ENCODE results near the gene CPN2. TPM values are rescaled to one million over a fixed set of nuclear protein-coding genes. Genes with fewer than 3 reads are reported as not detected.

Gene CPN2
- total and polyA plus RNA-seq, 2 of the 13 experiments (the other 11 are each of a cell fraction or from before 2014, with no cell fraction given): 26.7 to 27.7 TPM

DNA sequence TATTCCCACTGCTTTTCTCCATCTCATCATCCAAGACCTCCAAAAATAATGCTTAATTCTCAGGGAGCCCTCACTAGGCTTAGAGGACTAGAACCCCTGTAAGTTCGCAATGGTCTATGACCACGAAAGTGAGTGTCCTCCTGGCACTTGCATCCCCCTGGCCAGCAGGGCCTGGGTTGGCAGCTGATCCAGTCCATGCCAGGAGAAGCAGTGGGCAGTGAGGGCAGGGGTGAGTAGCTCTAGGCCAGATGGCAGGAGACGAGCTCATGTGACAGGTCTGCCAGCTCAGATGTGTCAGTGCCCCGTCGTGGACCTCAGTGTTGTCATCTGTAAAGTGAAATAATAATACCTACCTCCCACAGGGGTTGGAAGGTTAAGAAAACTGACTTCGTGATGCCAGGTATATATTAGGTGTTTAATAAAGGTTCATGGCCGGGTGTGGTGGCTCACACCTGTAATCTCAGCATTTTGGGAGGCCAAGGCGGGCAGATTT, 36.8 kb upstream of the CPN2 start (continued):
- no peak for TF ChIP-seq YEATS2 (CRISPR knock-in tag; IDR thresholded peaks at IDR 0.05; ENCODE audit: borderline replicate concordance)
- TF ChIP-seq THYN1 (CRISPR knock-in tag; IDR thresholded peaks at IDR 0.05; ENCODE audit: borderline replicate concordance, low read depth): no peak
- TF ChIP-seq SMAD1 (CRISPR knock-in tag; IDR thresholded peaks at IDR 0.05; ENCODE audit: borderline replicate concordance, low read depth): no peak
- no peak for TF ChIP-seq SNRNP70 (IDR thresholded peaks at IDR 0.05; ENCODE audit: low read depth, low read length)
- no peak for TF ChIP-seq ZNF124 (CRISPR knock-in tag; IDR thresholded peaks at IDR 0.05)

DNA sequence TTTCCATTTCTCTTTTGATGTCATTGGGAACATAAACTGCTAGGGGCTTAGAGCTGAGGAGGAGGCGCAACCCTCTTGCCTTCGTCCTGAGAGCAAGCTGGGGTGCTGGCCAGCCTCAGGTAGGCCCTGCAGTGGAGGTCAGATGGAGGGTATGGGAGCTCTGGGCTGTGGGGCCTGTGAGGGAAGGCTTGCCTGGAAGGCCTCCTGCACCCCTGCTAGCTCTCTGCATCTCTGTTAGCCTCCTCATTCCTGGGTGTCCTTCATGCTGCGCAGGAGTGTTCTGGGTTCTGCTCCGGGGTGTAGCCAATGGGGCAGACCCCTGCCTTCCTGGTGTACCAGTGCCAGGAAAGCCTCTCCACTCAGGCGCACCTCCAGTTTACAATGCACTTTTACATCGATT, 36.1 kb upstream of the CPN2 start:
- ChIA-PET CTCF (ENCODE audit: low intra/inter-chr PET ratio, low total read pairs) (no interaction called here), POLR2A (no interaction called here)
- Histone ChIP-seq H3K9ac (ENCODE audit: insufficient read depth, low read depth, low read length) (no peak overlapping the region), H3K27me3 (ENCODE audit: control insufficient read depth in 1 of 2, insufficient read depth in 2 of 2, low read length in 2 of 2) (peaks cover 9 to 47% of the 10 kb centered on the region in 2 experiments; a peak in 4 of 5 replicates), H3K4me2 (ENCODE audit: low read depth, low read length) (no peak overlapping the region), H3K27ac (ENCODE audit: extremely low read length, insufficient read depth, low read length) (no peak overlapping the region), H2AFZ (ENCODE audit: low read length) (no peak overlapping the region), H3K79me2 (ENCODE audit: insufficient read depth, low read length) (no peaks in the 10 kb centered on the region), H3K9me3 (ENCODE audit: low read length) (0 out of 2 replicates have a peak, but pooled peaks cover 4% of the 10 kb centered on the region), H3K36me3 (replicated peaks in 1 of 2; ENCODE audit: control insufficient read depth in 1 of 2, insufficient read depth in 2 of 2, low read length in 2 of 2) (no peaks in the 10 kb centered on the region), H4K20me1 (ENCODE audit: insufficient read depth, low read length) (no peaks in the 10 kb centered on the region), H3K4me1 (ENCODE audit: insufficient read depth, low read length) (peaks cover 9% of the 10 kb centered on the region; the same call in 1 of the 2 replicates), H3K4me3 (replicated peaks in 1 of 3; ENCODE audit: insufficient read depth in 1 of 3, low read depth in 2 of 3, low read length in 3 of 3) (no peak overlapping the region)
- DNase-seq (ENCODE audit: low spot score) (no peak), FAIRE-seq (no peak), ATAC-seq (no peak)
- intact Hi-C loops (cut with micrococcal nuclease; ENCODE audit: unreplicated experiment): no loop called here
- BruUV-seq (replicated peaks): no TSS peak
- 83% methylated on average over 6 of the region's 6 CpGs for WGBS (ENCODE audit: low lambda C conversion rate)
- in situ Hi-C loops (cut with HindIII; ENCODE audit: extremely low pct_ligation_motif_present, low pct_unique_long_range_greater_than_20kb): no loop called here
- TF ChIP-seq TMF1 (CRISPR knock-in tag; IDR thresholded peaks at IDR 0.05; ENCODE audit: low read depth): no peak
- TF ChIP-seq, protein P1, sequence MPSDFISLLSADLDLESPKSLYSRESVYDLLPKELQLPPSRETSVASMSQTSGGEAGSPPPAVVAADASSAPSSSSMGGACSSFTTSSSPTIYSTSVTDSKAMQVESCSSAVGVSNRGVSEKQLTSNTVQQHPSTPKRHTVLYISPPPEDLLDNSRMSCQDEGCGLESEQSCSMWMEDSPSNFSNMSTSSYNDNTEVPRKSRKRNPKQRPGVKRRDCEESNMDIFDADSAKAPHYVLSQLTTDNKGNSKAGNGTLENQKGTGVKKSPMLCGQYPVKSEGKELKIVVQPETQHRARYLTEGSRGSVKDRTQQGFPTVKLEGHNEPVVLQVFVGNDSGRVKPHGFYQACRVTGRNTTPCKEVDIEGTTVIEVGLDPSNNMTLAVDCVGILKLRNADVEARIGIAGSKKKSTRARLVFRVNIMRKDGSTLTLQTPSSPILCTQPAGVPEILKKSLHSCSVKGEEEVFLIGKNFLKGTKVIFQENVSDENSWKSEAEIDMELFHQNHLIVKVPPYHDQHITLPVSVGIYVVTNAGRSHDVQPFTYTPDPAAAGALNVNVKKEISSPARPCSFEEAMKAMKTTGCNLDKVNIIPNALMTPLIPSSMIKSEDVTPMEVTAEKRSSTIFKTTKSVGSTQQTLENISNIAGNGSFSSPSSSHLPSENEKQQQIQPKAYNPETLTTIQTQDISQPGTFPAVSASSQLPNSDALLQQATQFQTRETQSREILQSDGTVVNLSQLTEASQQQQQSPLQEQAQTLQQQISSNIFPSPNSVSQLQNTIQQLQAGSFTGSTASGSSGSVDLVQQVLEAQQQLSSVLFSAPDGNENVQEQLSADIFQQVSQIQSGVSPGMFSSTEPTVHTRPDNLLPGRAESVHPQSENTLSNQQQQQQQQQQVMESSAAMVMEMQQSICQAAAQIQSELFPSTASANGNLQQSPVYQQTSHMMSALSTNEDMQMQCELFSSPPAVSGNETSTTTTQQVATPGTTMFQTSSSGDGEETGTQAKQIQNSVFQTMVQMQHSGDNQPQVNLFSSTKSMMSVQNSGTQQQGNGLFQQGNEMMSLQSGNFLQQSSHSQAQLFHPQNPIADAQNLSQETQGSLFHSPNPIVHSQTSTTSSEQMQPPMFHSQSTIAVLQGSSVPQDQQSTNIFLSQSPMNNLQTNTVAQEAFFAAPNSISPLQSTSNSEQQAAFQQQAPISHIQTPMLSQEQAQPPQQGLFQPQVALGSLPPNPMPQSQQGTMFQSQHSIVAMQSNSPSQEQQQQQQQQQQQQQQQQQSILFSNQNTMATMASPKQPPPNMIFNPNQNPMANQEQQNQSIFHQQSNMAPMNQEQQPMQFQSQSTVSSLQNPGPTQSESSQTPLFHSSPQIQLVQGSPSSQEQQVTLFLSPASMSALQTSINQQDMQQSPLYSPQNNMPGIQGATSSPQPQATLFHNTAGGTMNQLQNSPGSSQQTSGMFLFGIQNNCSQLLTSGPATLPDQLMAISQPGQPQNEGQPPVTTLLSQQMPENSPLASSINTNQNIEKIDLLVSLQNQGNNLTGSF (CRISPR knock-in tag; IDR thresholded peaks at IDR 0.05): no peak
- TF ChIP-seq IRF2 (CRISPR knock-in tag; IDR thresholded peaks at IDR 0.05): no peak
- TF ChIP-seq RBM22 (optimal IDR thresholded peaks at IDR 0.05; ENCODE audit: low read length): no peak
- TF ChIP-seq, protein P2, sequence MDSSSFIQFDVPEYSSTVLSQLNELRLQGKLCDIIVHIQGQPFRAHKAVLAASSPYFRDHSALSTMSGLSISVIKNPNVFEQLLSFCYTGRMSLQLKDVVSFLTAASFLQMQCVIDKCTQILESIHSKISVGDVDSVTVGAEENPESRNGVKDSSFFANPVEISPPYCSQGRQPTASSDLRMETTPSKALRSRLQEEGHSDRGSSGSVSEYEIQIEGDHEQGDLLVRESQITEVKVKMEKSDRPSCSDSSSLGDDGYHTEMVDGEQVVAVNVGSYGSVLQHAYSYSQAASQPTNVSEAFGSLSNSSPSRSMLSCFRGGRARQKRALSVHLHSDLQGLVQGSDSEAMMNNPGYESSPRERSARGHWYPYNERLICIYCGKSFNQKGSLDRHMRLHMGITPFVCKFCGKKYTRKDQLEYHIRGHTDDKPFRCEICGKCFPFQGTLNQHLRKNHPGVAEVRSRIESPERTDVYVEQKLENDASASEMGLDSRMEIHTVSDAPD (CRISPR knock-in tag; IDR thresholded peaks at IDR 0.05): no peak
- no peak for TF ChIP-seq ZNF543 (CRISPR knock-in tag; IDR thresholded peaks at IDR 0.05)
- no peak for TF ChIP-seq RBM39 (IDR thresholded peaks at IDR 0.05; ENCODE audit: low read depth, low read length, poor library complexity, severe bottlenecking)
- no peak for TF ChIP-seq REPIN1 (CRISPR knock-in tag; IDR thresholded peaks at IDR 0.05; ENCODE audit: borderline replicate concordance, low read depth)
- TF ChIP-seq HNRNPUL1 (IDR thresholded peaks at IDR 0.05; ENCODE audit: low read depth, low read length): no peak
- TF ChIP-seq, protein P3, sequence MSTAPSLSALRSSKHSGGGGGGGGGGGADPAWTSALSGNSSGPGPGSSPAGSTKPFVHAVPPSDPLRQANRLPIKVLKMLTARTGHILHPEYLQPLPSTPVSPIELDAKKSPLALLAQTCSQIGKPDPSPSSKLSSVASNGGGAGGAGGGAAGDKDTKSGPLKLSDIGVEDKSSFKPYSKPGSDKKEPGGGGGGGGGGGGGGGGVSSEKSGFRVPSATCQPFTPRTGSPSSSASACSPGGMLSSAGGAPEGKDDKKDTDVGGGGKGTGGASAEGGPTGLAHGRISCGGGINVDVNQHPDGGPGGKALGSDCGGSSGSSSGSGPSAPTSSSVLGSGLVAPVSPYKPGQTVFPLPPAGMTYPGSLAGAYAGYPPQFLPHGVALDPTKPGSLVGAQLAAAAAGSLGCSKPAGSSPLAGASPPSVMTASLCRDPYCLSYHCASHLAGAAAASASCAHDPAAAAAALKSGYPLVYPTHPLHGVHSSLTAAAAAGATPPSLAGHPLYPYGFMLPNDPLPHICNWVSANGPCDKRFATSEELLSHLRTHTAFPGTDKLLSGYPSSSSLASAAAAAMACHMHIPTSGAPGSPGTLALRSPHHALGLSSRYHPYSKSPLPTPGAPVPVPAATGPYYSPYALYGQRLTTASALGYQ (CRISPR knock-in tag; IDR thresholded peaks at IDR 0.05): no peak
- TF ChIP-seq SMAD1 (CRISPR knock-in tag; IDR thresholded peaks at IDR 0.05; ENCODE audit: borderline replicate concordance, low read depth): no peak
